ENCODE measurements around the gene C16orf46. TPM values are rescaled to one million over a fixed set of nuclear protein-coding genes. Genes with fewer than 3 reads are reported as not detected.

C16orf46 gene
- total RNA-seq, 1 donor from 2014 or later, result 2.1 TPM

- peak within 1 kb of the TSS; percentile 77 for H3K4me3 ChIP-seq (ENCODE audit: low read depth, low read length)
These were observed 41.6 kb downstream of the C16orf46 start, which contains the start of gene ATMIN for GRCh38 chr16:81035398-81035974. ATMIN (plus strand) TSS chr16:81035842; CDS start chr16:81035871, 29 bp downstream.

GRCh38 chr16:81029930-81030604 lies 47.0 kb downstream of the C16orf46 start:
- Histone ChIP-seq H3K36me3 (ENCODE audit: control insufficient read depth, insufficient read depth, low read length) (no peaks in the 10 kb centered on the region), H3K4me3 (ENCODE audit: low read depth, low read length) (no peak overlapping the region), H3K27me3 (ENCODE audit: control insufficient read depth, insufficient read depth, low read length) (no peaks in the 10 kb centered on the region)
- DNase-seq (ENCODE audit: low read depth), result no peak
- no peak for TF ChIP-seq CTCF (IDR thresholded peaks at IDR 0.05; ENCODE audit: insufficient read depth, low read length, poor library complexity, severe bottlenecking)

More at GRCh38 chr16:81035398-81035974, 41.6 kb downstream of the C16orf46 start, which contains the start of gene ATMIN:
- TF ChIP-seq CTCF (IDR thresholded peaks at IDR 0.05; ENCODE audit: insufficient read depth, low read length, poor library complexity, severe bottlenecking), result peak; percentile 80
- Histone ChIP-seq H3K36me3 (ENCODE audit: control insufficient read depth, insufficient read depth, low read length) (no peaks in the 10 kb centered on the region), H3K27me3 (ENCODE audit: control insufficient read depth, insufficient read depth, low read length) (no peaks in the 10 kb centered on the region)
- DNase-seq (ENCODE audit: low read depth), result peak; percentile 37

- H3K36me3 ChIP-seq (ENCODE audit: control insufficient read depth, insufficient read depth, low read length), result no peaks in the 10 kb centered on the region
- TF ChIP-seq CTCF (IDR thresholded peaks at IDR 0.05; ENCODE audit: insufficient read depth, low read length, poor library complexity, severe bottlenecking), result no peak
- DNase-seq (ENCODE audit: low read depth), result no peak
These were observed 50.6 kb downstream of the C16orf46 start for GRCh38 chr16:81026429-81026828.

GRCh38 chr16:81018496-81018895 lies 58.5 kb downstream of the C16orf46 start:
- Histone ChIP-seq H3K36me3 (ENCODE audit: control insufficient read depth, insufficient read depth, low read length) (no peaks in the 10 kb centered on the region), H3K4me3 (ENCODE audit: low read depth, low read length) (no peak overlapping the region), H3K27me3 (ENCODE audit: control insufficient read depth, insufficient read depth, low read length) (no peaks in the 10 kb centered on the region)
- TF ChIP-seq CTCF (IDR thresholded peaks at IDR 0.05; ENCODE audit: insufficient read depth, low read length, poor library complexity, severe bottlenecking), result no peak
- no peak for DNase-seq (ENCODE audit: low read depth)

More at GRCh38 chr16:81026429-81026828, 50.6 kb downstream of the C16orf46 start:
- Histone ChIP-seq H3K27me3 (ENCODE audit: control insufficient read depth, insufficient read depth, low read length) (no peaks in the 10 kb centered on the region), H3K4me3 (ENCODE audit: low read depth, low read length) (no peak overlapping the region)

- Histone ChIP-seq H3K4me3 (ENCODE audit: low read depth, low read length) (no peak overlapping the region), H3K27me3 (ENCODE audit: control insufficient read depth, insufficient read depth, low read length) (no peaks in the 10 kb centered on the region), H3K36me3 (ENCODE audit: control insufficient read depth, insufficient read depth, low read length) (no peaks in the 10 kb centered on the region)
- no peak for TF ChIP-seq CTCF (IDR thresholded peaks at IDR 0.05; ENCODE audit: insufficient read depth, low read length, poor library complexity, severe bottlenecking)
- no peak for DNase-seq (ENCODE audit: low read depth)
These were observed 62.4 kb downstream of the C16orf46 start for GRCh38 chr16:81014672-81015071.
